HG03442 (cell line): ENCODE results near the gene STOML3.
"Not testable (repeated sequence)": the region's sequence is repeated elsewhere in the genome, so short reads cannot be mapped to it uniquely, and the experiment has no call there.

Experiments used
- ATAC-seq: cut with Tn5 transposase; IDR thresholded peaks from one replicate; pipeline ENCODE4 v1.9.1; 2021; ENCODE audit warnings: mild to moderate bottlenecking, moderate library complexity; ENCODE audit not compliant: unreplicated experiment

STOML3 gene, protein sequence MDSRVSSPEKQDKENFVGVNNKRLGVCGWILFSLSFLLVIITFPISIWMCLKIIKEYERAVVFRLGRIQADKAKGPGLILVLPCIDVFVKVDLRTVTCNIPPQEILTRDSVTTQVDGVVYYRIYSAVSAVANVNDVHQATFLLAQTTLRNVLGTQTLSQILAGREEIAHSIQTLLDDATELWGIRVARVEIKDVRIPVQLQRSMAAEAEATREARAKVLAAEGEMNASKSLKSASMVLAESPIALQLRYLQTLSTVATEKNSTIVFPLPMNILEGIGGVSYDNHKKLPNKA

DNA sequence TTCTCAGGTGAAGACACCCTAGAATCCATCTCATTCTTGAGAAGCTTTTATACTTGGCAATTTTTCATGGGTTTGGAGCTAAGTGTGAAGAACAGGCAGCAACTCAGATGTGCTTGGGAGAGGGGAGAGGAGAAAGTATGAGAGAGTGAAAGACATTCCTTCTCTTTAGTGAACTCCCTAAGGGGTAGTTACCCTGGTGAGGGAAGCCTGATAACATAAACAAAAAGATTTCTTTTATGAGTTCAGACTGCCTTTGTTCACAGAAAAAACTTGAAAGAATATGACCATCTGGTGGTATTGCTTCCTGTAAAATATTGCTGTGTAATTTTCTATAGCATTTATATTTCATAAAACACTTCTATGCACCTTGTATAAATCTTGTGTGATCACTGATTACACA is at the start of gene STOML3:
Gene STOML3 (minus strand): TSS at position 139 of the 400 bp plus-strand sequence. CDS start 110 bp downstream, at position 29.
- ATAC-seq, result no peak

DNA sequence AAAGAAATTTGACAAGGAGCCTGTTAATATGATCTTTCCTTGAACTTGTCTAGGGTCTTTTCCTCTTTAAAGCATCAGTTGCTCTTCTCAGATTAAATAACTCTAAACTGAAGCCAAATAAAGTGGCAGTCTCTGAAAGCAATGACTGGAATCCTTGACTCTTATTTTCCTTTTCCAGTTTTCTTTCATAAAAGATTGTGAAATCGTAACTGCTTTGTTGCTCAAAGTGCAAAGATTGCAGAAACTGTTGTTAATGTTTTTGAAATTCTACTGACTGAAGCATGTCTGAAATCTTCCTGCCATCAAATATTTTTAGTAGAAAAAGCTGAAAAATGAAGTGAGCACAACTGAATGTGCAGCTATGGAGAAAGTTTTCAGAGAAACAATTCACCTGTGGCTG is 49.6 kb upstream of the STOML3 start:
- no peak for ATAC-seq

DNA sequence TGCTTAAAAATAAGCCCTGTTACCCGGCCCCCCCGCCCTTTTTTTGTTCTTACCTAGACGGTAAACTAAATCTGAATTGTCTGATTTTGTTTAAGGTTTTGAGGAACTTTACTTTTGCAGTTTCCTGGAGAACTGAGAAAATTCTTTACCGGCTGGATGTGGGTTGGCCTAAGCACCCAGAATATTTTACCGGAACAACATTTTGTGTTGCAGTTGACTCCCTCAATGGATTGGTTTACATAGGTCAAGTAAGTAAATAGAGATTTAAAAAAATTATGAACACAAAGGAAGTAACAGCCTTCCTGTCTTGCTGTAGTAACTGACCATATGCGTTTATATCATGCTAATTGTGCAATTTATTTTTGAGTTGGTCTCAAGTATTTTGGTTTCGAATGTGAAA is 48.4 kb upstream of the STOML3 start:
- no peak for ATAC-seq

- ATAC-seq, result peak; percentile 30
These were observed 48.0 kb upstream of the STOML3 start for GRCh38 chr13:39038569-39039030.

DNA sequence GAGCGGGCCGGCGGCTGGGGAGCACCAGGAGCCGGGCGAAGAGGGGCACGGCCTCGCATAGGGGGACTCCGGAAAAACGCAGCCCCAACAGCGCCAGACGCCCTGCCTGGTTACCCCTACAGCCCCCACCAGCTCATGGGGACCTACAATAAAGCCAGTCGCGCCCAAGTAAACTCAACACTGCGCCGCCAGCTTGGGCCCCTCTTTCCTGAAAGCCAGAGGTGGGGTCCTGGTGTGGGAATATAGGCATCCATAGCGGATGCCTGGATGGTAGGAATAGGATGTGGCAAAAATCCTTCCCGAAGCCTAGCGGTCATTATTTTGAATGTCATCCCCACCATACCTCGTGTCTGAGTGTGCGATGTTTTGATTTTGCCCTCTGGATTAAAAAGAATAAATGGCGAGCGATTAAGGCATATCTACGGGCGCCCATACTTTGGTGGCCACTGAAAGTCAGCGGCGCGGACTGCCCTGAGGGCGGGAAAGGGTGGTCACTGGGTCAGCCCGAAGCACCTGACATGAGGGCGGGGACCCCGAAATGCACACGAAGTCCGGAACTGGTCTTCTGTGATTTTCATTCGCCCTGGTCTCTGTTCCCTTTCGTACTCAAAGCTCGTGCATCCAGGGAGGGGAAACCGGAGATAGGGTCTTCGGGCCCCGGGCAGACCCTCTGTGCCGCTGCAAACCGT is 47.4 kb upstream of the STOML3 start, which contains the start of the genes NHLRC3 and PROSER1:
Gene NHLRC3 (plus strand): TSS at position 577 of the 689 bp plus-strand sequence. CDS start 184 bp downstream, outside the sequence.
Gene PROSER1 (minus strand): TSS at position 210 of the 689 bp plus-strand sequence. CDS start 847 bp downstream, outside the sequence.
- peak; percentile 71 for ATAC-seq

GRCh38 chr13:39037410-39037879 is 46.8 kb upstream of the STOML3 start:
- peak; percentile 15 for ATAC-seq

- ATAC-seq, result no peak
These were observed 45.6 kb upstream of the STOML3 start for GRCh38 chr13:39036212-39036611.

- ATAC-seq, result no peak
These were observed 45.2 kb upstream of the STOML3 start for GRCh38 chr13:39035799-39036198.

GRCh38 chr13:39035204-39035603 is 44.6 kb upstream of the STOML3 start:
- no peak for ATAC-seq

- ATAC-seq, result no peak
These were observed 43.5 kb upstream of the STOML3 start for GRCh38 chr13:39034085-39034484.

GRCh38 chr13:39032150-39032549 is 41.5 kb upstream of the STOML3 start:
- no peak for ATAC-seq

DNA sequence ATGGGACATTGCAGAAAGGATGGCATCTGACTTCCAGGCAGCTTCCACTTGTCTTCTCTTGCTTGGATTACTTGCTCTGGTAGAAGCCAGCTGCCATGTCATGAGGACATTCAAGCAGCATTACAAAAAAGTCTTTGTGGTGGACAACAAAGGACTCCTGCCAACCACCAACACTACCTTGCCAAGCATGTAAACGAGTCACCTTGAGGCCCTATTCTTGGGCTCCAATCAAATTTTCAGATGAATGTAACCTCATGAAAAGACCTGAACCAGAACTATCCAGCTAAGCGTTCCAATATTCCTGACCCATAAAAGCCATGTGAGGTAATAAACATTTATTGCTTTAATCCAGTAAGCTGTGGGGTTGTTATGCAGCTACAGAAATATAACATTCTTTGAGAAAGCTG is 34.8 kb upstream of the STOML3 start:
- no peak for ATAC-seq

GRCh38 chr13:39023761-39024160 is 33.1 kb upstream of the STOML3 start:
- ATAC-seq, result no peak

DNA sequence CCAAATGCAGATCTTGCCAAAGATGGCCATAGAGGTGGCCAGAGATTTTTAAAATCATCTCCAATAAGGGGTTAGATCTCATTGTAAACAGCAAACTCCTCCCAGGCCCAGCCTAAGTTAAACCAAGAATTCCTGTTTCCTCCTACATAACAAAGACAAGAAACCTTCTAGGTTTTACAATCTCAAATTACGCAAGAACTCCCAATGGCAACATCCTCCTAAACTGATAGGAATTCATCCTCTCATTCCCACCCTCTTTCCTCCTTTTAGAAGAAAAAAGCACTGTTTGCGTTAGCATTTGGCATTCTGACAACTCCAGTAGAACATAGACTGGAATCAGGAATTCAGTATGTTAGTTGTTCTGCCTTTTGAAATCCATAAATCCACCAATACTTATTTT is 32.7 kb upstream of the STOML3 start:
- ATAC-seq, result no peak

DNA sequence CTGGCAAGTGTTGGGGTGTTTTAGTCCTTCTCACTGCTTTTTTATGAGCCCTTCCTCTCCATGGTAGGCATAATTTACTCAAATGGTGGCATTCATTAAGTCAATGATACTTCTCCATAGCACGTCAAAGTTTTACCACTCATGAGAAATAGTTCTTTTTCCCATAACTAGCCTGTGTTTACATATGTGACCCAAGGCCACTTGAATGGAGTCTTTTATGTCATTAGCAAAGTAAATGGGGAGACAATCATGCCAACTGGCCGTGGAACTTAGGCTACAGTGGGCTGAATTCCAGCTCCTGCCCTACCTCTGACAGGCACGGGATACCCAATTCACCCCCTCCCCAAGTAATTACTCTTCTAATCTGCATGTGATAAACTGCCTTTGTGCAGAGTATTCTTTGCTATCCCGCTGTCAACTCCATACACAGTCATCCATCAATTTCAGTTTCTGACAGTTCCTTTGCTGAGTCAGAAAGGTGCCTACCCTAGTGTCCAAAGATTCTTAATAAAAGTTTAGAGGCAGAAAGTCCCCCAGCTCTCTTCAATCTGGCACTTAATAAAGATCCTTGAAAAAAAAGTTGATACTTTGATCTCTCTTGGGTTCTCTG is 30.3 kb upstream of the STOML3 start:
- ATAC-seq, result no peak

- peak; percentile 68 for ATAC-seq
These were observed 26.2 kb upstream of the STOML3 start for GRCh38 chr13:39016787-39017186.

DNA sequence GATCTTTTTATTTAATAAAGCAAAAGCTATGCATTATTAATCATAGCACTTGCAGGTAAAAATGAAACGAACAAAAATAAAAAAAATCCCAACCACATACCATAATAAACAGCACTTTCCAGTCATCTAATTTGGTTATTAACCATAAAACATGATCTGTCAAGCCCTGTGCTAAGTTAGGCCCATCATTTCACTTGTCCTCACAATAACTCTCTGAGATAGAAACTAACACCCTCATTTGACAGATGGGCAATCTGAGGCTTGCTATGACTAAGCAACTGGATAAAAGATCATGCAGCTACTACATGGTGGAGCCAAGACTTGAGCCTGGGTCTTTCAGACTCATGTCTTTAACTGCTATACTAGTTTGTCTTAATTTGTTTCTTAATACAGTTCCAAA is 25.5 kb upstream of the STOML3 start:
- ATAC-seq, result peak; percentile 95

DNA sequence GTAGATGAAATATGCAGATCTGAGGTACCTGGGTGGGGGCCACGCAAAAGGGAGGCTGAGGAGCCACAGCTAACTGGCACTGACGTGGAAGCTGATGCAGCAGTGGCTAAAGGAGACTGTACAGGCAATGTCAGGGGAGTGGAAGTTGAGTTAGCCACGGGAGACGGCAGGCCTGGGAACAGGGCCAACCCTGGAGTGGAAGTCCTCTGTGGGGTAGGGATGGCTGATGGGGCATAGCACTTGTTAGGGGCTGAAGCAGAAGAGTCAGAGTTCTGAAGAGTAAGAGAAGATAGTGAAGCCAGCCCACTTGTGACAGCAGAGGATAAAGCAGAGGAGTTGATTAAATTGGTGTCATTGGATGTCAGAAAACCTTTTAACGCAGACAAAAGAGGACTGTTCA is 22.8 kb upstream of the STOML3 start:
- ATAC-seq, result no peak

DNA sequence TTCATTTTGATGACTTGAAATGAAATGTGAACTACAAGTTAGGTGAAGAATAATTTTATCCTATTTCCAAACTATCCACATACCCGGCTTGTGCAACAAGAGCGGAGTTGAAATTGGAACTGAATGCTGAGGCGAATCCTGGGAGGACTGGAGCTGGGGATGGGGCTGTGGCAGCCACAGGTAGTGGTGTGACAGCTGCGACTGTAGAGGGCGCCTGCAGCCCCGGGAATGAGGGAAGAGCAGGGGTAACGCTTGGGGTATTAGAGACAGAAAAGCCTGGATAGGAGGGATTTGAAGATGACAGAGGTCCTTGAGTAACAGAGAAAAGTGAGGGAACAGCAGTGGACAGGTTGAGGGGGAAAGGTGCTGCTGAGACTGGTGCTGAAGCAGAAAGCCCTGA is 22.0 kb upstream of the STOML3 start:
- no peak for ATAC-seq

- ATAC-seq, result not testable (repeated sequence)
These were observed 15.9 kb upstream of the STOML3 start for GRCh38 chr13:39006371-39007111.

DNA sequence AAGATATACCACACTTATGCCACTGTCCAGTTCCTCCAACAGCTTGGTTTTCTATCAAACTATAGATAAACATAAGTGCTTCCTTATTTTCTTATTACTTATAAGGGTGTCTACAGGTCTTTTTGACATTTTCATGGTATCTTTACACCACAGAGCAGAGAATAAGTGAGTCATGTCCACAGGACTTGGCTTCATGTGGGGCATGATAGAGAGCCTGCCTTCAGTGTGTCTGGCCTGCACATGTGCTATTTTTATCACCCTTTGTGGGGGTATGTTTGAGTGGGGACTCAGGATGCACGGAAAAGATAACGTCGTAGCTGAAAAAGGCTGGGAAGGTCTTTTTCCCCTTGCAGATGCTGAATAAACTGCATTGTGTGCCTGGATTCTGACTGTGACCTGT is 8.1 kb upstream of the STOML3 start:
- no peak for ATAC-seq
